ENCODE data around the gene SERPINB1. TPM values are rescaled to one million over a fixed set of nuclear protein-coding genes. Genes with fewer than 3 reads are reported as not detected.

The SERPINB1 gene
- total RNA-seq, 1 experiment from 2014 or later, result 18.4 TPM

DNA sequence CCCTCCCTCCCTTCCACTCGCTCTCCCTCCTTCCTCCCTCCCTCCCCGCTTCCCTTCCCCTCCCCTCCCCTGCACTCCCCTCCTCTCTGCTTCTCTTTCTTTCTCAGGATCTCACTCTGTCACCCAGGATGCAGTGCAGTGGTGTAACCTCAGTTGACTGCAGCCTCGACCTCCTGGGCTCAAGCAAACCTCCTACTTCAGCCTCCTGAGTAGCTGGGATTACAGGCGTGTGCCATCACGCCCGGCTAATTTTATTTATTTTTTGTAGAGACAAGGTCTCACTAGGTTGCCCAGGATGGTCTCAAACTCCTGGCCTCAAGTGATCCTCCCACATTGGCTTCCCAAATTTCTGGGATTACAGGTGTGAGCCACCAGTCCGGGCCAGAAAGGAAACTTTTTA is 23.6 kb upstream of the SERPINB1 start:
- Mint-ChIP-seq H3K27ac (peak overlapping the region; percentile 92 to 99 (median 98)), H3K27me3 (ENCODE audit: low read depth) (no peaks in the 10 kb centered on the region), H3K4me3 (peak overlapping the region in 1 of 2 experiments; percentile 39; a peak in 1 of 5 replicates), H3K4me1 (peaks cover 63 to 64% of the 10 kb centered on the region in 2 experiments), H3K9me3 (peaks cover 0 to 2% of the 10 kb centered on the region in 2 experiments; a peak in 2 of 5 replicates), H3K36me3 (ENCODE audit: insufficient read depth in 1 of 3, low read depth in 3 of 3) (peaks cover 3 to 5% (median 4%) of the 10 kb centered on the region in 3 experiments; a peak in 2 of 7 replicates)
- Histone ChIP-seq H3K4ac (ENCODE audit: low read depth, low read length) (no peak overlapping the region), H3T11ph (ENCODE audit: low read length) (no peak overlapping the region), H3K9me3 (ENCODE audit: control insufficient read depth, low read depth, low read length) (no peaks in the 10 kb centered on the region), H2BK20ac (ENCODE audit: low read depth, low read length, poor library complexity, severe bottlenecking) (no peak overlapping the region), H3K79me2 (ENCODE audit: insufficient read depth, low read length) (no peaks in the 10 kb centered on the region), H2BK120ac (ENCODE audit: low read depth, low read length, poor library complexity, severe bottlenecking) (no peak overlapping the region), H3K27me3 (ENCODE audit: insufficient read depth, low read length) (no peaks in the 10 kb centered on the region), H4K8ac (replicated peaks; ENCODE audit: insufficient read length, low read depth, low read length) (no peak overlapping the region), H3K4me2 (ENCODE audit: insufficient read depth, insufficient read length, low read length) (peak overlapping the region; percentile 38), H4K91ac (ENCODE audit: insufficient read length, low read depth, low read length) (no peak overlapping the region), H4K5ac (ENCODE audit: insufficient read length, low read depth, low read length) (no peak overlapping the region), H3K56ac (ENCODE audit: insufficient read length, low read depth, low read length) (no peak overlapping the region), H3K18ac (ENCODE audit: insufficient read length, low read depth, low read length) (peak overlapping the region; percentile 35), H3K4me1 (ENCODE audit: insufficient read depth, low read length) (peaks cover 17% of the 10 kb centered on the region), H4K20me1 (ENCODE audit: control insufficient read depth, insufficient read depth, insufficient read length) (no peaks in the 10 kb centered on the region), H2BK12ac (ENCODE audit: insufficient read length, low read depth, low read length) (no peak overlapping the region), H3K9ac (ENCODE audit: extremely low read depth, insufficient read length, low read length) (no peak overlapping the region), H2BK5ac (ENCODE audit: insufficient read length, low read length) (peak overlapping the region; percentile 50), H2AK5ac (ENCODE audit: insufficient read length, low read length) (peak overlapping the region; percentile 22), H3K14ac (ENCODE audit: insufficient read depth, low read length) (no peak overlapping the region), H3K79me1 (ENCODE audit: insufficient read depth, low read depth, low read length, poor library complexity, severe bottlenecking) (no peaks in the 10 kb centered on the region), H2AFZ (ENCODE audit: low read length) (no peak overlapping the region), H3K27ac (ENCODE audit: insufficient read length, low read depth, low read length) (peak overlapping the region; percentile 95), H3K23ac (ENCODE audit: insufficient read length, low read depth, low read length) (no peak overlapping the region), H2BK15ac (ENCODE audit: low read depth, low read length) (no peak overlapping the region), H3K23me2 (ENCODE audit: insufficient read length, low read depth, low read length, poor library complexity, severe bottlenecking) (no peaks in the 10 kb centered on the region)
- WGBS (ENCODE audit: extremely low coverage, insufficient read length, low lambda C conversion rate), result no CpG with 5 or more reads among the region's 7 CpGs
- no peak for DNase-seq
- TF ChIP-seq, protein P1, sequence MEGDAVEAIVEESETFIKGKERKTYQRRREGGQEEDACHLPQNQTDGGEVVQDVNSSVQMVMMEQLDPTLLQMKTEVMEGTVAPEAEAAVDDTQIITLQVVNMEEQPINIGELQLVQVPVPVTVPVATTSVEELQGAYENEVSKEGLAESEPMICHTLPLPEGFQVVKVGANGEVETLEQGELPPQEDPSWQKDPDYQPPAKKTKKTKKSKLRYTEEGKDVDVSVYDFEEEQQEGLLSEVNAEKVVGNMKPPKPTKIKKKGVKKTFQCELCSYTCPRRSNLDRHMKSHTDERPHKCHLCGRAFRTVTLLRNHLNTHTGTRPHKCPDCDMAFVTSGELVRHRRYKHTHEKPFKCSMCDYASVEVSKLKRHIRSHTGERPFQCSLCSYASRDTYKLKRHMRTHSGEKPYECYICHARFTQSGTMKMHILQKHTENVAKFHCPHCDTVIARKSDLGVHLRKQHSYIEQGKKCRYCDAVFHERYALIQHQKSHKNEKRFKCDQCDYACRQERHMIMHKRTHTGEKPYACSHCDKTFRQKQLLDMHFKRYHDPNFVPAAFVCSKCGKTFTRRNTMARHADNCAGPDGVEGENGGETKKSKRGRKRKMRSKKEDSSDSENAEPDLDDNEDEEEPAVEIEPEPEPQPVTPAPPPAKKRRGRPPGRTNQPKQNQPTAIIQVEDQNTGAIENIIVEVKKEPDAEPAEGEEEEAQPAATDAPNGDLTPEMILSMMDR (conservative IDR thresholded peaks at IDR 0.05), result no peak
